Endometrial microvascular endothelial cells (primary cell): ENCODE measurements around the gene ETFA. TPM values are rescaled to one million over a fixed set of nuclear protein-coding genes. Genes with fewer than 3 reads are reported as not detected.
"Not testable (repeated sequence)": the region's sequence is repeated elsewhere in the genome, so short reads cannot be mapped to it uniquely, and the experiment has no call there.

Source experiments
- in situ Hi-C: cut with HindIII; loops from 2 replicates; pipeline ENCODE4 v1.10.0; 2017; ENCODE audit warnings: low sequenced_read_pairs, low pct_unique_long_range_greater_than_20kb; ENCODE audit errors: inconsistent ontology term
- total RNA-seq: library from RNA; depleted of rRNA; stranded (reverse); fragments of >200 nt; gene quantifications from one replicate; pipeline ENCODE4 v1.2.3, GENCODE V29; 2015; ENCODE audit errors: inconsistent ontology term

The ETFA gene
- total RNA-seq, 1 donor from 2014 or later, result 163 TPM

DNA sequence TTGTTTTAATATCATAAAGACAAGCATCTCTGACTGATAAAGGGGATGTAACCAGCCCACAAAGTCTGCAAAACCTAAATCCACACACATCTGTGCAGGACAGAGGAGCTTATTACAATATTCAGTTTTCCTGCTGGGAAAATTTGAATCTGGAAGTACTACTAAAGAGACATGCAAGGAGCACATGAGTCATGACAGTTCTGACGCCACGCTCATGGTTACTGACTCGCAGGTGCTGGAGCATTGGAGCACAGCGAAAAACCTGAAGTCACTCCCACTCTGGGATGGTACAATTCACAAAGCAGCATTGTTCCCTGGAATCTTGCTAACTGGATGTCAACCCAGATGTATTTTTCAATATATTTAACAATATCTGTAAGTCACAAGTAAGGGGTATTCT, 17.7 kb upstream of the ETFA start:
- in situ Hi-C loops, result no loop called here

DNA sequence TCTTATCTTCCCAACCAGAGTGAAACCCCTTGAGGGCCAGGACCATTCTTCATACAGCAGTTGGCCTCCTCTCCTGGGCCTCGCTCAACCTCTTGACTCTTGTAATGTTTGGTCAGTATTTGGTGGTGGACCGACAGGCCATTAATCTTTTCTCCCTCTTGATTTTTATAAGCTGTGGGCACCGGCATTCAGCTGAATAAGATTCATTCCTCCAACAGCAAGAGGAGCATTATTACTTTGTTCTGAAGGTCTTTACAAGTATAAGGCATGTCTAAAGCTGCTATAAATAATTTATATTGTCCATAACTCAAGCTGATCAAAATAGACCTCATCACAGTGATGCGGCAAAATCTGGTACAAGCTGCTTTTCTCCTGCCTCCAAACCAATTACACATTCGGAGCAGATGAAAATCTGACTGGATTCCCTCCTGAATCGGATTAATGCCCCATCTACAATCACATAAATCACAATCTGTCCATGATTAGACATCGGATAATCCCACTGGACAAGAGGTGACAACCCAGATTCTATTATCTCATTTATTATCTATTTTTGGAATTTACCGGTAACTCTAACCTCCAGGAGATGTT, 16.9 kb upstream of the ETFA start:
- in situ Hi-C loops, result no loop called here

DNA sequence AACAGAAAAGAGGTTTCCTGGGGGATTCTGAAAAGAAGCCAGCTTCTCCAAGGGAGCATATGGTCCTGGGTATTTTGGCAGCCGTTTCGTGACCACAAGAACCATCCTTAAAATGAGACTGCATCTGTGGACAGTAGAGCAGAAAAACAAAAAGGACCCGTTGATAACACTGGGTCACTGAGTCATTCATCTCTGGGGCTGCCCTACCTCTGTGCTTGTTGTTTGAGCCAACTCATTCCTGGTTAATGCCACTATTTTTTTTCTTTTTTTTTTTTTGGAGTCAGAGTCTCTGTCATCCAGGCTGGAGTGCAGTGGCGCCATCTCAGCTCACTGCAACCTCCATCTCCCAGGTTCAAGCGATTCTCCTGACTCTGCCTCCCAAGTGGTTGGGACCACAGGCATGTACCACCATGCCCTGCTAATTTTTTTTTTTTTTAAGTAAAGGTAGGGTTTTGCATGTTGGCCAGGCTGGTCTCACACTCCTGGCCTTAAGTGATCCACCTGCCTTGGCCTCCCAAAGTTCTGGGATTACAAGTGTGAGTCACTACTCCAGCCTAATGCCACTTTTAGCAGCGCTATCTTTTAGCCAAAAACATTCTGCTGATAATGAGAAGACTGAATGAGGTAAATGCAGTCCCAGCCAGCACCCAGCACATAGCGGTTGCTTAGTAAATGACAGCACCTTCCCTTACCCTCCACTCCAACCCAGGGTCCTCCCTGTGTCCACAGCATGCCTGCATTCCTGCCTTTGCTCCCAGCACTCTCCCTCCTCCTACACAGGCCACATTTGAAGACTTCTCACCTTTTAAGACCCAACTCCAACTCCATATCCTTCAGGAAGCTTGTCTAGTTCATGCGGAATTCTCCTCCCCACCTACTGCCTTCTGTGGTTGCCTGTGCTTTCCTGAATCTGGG, 16.2 kb upstream of the ETFA start:
- in situ Hi-C loops, result no loop called here

- in situ Hi-C loops, result no loop called here
Observed at GRCh38 chr15:76325704-76326103, 14.4 kb upstream of the ETFA start.

DNA sequence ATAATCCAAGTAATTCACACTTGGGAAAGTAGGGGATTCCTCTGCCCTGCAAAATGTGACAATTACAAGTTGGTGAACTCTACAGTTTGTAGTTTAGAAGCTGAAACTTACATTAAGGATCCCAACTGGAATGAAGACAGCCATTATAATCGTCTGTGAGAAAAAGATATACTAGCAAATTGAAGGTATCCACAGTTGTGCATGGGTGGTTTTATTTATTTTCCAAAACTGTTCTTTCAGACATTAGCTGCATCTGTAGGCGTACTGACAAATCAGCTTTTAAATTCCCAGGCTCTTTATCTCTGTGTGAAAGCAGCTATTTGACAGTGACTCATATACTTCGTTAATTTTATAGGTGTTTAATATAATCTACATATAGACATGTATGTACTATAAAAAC, 12.8 kb upstream of the ETFA start:
- in situ Hi-C loops, result no loop called here

GRCh38 chr15:76321602-76322001, 10.3 kb upstream of the ETFA start:
- in situ Hi-C loops, result no loop called here

DNA sequence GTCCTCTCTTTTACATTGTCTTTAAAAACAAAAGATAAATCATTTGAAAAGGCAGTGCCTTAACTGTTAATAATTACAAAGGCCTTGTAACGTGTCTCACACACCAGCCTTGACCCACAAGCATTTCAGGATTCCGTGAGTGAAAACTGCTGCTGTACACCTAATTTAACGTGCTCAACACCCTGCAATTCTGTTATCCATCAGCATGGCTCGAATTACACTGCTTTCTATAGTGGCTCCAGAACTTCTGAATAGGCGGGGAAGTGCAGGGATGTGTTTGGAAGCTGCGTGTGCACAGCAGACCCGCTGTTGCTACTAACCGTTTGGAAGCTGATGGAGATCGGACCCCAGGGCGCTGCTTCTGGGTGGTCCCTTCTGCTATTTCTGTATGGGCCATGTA, 9.9 kb upstream of the ETFA start:
- in situ Hi-C loops, result no loop called here

- in situ Hi-C loops, result no loop called here
Observed at GRCh38 chr15:76320012-76320411, 8.7 kb upstream of the ETFA start.

DNA sequence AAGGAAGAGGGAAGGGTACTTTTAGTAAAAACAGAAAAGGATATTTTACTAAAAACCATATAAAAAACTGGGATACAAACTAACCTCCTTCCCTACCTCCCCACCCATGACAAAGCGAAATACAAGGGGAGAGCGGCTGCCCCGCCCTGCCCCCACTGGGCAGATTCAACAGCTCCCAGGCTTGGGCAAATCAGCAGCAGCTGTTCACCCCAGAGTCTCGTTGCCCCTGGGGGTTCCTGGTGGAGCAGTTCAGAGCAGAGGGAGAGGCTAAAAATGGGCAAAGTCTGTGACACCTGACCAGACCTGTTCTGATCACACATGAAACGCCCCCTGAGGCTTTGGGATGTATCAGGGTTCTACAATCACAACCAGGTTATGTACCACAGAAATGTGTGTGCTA, 2.5 kb upstream of the ETFA start:
- in situ Hi-C loops, result no loop called here

- in situ Hi-C loops, result not testable (repeated sequence)
Observed at GRCh38 chr15:76313175-76313567, 1.9 kb upstream of the ETFA start.

GRCh38 chr15:76312540-76313174, 1.4 kb upstream of the ETFA start:
- in situ Hi-C loops, result no loop called here

GRCh38 chr15:76310475-76311099, 682 bp downstream of the ETFA start:
- in situ Hi-C loops, result no loop called here

- in situ Hi-C loops, result no loop called here
Observed at GRCh38 chr15:76309601-76310330, 1.5 kb downstream of the ETFA start.

DNA sequence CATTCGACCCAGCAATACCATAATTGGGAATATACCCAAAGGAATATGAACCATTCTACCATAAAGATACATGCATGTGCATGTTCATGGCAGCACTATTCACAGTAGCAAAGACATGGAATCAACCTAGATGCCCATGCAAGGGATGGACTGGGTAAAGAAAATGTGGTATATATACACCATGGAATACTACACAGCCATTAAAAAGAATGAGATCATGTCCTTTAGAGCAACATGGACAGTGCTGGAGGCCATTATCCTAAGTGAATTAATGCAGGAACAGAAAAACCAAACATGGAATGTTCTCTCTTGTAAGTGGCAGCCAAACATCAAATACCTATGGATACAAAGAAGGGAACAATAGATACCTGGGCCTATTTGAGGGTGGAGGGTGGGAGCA, 7.4 kb downstream of the ETFA start:
- in situ Hi-C loops, result no loop called here

GRCh38 chr15:76299786-76300185, 11.5 kb downstream of the ETFA start:
- in situ Hi-C loops, result no loop called here

DNA sequence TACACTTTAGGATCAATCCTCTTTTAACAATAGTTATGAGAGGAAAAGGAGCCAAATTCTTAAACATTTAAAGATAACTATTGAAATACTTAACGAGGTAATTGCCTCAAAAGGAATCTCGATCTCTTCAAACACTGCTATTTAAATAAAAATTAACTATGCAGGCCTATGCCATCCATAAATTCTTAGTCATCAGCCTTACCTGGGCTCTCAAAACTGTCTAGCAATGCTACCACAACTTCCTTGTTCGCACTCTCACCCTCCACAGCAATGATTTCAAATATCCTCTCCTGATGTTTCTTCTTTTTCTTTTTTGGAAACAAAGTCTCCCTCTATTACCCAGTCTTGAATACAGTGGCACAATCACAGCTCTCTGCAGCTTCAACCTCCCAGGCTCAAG, 12.3 kb downstream of the ETFA start:
- in situ Hi-C loops, result no loop called here

GRCh38 chr15:76297951-76298350, 13.3 kb downstream of the ETFA start:
- in situ Hi-C loops, result not testable (repeated sequence)

GRCh38 chr15:76296849-76297248, 14.4 kb downstream of the ETFA start:
- in situ Hi-C loops, result no loop called here

DNA sequence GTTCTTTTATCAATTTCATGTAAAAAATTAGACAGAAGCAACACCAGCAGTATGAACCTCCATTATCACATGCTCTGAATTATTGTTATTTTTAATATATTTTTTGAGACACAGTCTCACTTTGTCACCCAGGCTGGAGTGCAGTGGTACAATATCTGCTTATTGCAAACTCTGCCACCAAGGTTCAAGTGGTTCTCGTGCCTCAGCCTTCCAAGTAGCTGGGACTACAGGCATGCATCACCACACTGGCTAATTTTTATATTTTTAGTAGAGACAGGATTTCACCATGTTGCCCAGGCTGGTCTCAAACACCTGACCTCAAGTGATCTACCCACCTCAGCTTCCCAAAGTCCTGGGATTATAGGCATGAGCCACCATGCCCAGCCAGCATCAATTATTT, 16.8 kb downstream of the ETFA start:
- in situ Hi-C loops, result not testable (repeated sequence)
